OCI-LY7 (cell line): ENCODE results near the gene SHISAL2A. TPM values are rescaled to one million over a fixed set of nuclear protein-coding genes. Genes with fewer than 3 reads are reported as not detected.
A peak's percentile ranks its signal among the peaks of the same experiment; 100 is the strongest.

ENCODE experiments used
- Bru-seq: library from RNA; stranded (reverse); fragments of 400-500 nt; gene quantifications from one replicate; lab custom pipeline; 2021; lab: Mats Ljungman, UMichigan
- BruChase-seq, 2 experiments: library from RNA; stranded (reverse); fragments of 400-500 nt; gene quantifications; one replicate each; lab custom pipeline; 2021; lab: Mats Ljungman, UMichigan
- BruUV-seq: library from RNA; stranded (reverse); fragments of 400-500 nt; replicated peaks from 2 replicates; lab custom pipeline; 2021; lab: Mats Ljungman, UMichigan
- CTCF ChIA-PET: fragments of 300-600 bp; sonication (Branson Sonifier 250); formaldehyde crosslinking; loops from one replicate; lab custom pipeline; 2022; ENCODE audit warnings: antibody characterized with exemption; ENCODE audit not compliant: unreplicated experiment; lab: Charles Lee
- POLR2A ChIA-PET: fragments of 300-600 bp; sonication (Branson Sonifier 250); formaldehyde crosslinking; loops from one replicate; lab custom pipeline; 2022; ENCODE audit warnings: antibody characterized with exemption; lab: Charles Lee
- DNase-seq: peaks from one replicate; pipeline ENCODE4 v3.0.0-alpha.2; 2015; ENCODE audit warnings: low spot score
- H2AFZ ChIP-seq: fragments of 200-600 bp; sonication (generic), shearing (Covaris generic); 2 replicates; pipeline ENCODE4 v1.6.1; 2014; ENCODE audit warnings: mild to moderate bottlenecking, antibody characterized with exemption, low read length, moderate library complexity
- H3K27ac ChIP-seq: fragments of 200-600 bp; sonication (generic); 2 replicates; pipeline ENCODE4 v1.5.1; 2014; ENCODE audit warnings: mixed run types, low read depth, mild to moderate bottlenecking, moderate library complexity, low read length, inconsistent platforms; ENCODE audit not compliant: poor library complexity, severe bottlenecking
- H3K36me3 ChIP-seq: fragments of 200-600 bp; sonication (generic); 2 replicates; pipeline ENCODE4 v1.6.1; 2014; ENCODE audit warnings: mild to moderate bottlenecking, antibody characterized with exemption, low read length, moderate library complexity, mixed read lengths; ENCODE audit not compliant: insufficient read depth
- H3K4me1 ChIP-seq: fragments of 200-600 bp; sonication (generic); 2 replicates; pipeline ENCODE4 v1.5.1; 2014; ENCODE audit warnings: mild to moderate bottlenecking, low read length; ENCODE audit not compliant: insufficient read depth, poor library complexity, severe bottlenecking
- H3K4me2 ChIP-seq: fragments of 200-600 bp; sonication (generic); 2 replicates; pipeline ENCODE4 v1.6.1; 2014; ENCODE audit warnings: mild to moderate bottlenecking, low read length
- H3K4me3 ChIP-seq: fragments of 200-600 bp; sonication (generic); 2 replicates; pipeline ENCODE4 v1.5.1; 2014; ENCODE audit warnings: mild to moderate bottlenecking, low read depth, low read length; ENCODE audit not compliant: poor library complexity, severe bottlenecking
- H3K79me2 ChIP-seq: fragments of 200-600 bp; sonication (generic); 2 replicates; pipeline ENCODE4 v1.6.1; 2016; ENCODE audit warnings: low read depth, mild to moderate bottlenecking, low read length, moderate library complexity, mixed read lengths; ENCODE audit not compliant: insufficient read depth
- H3K9me2 ChIP-seq: fragments of 200-600 bp; sonication (generic); 2 replicates; pipeline ENCODE4 v1.6.1; 2016; ENCODE audit warnings: mild to moderate bottlenecking, low read length, mixed read lengths; ENCODE audit not compliant: insufficient read depth
- H3K9me3 ChIP-seq: fragments of 200-600 bp; sonication (generic); 2 replicates; pipeline ENCODE4 v1.6.1; 2014; ENCODE audit warnings: mild to moderate bottlenecking, mixed run types, low read length, mixed read lengths
- H4K20me1 ChIP-seq: fragments of 200-600 bp; sonication (generic); 2 replicates; pipeline ENCODE4 v1.6.1; 2014; ENCODE audit warnings: mild to moderate bottlenecking, antibody characterized with exemption, low read length, moderate library complexity, mixed read lengths; ENCODE audit not compliant: insufficient read depth
- CTCF ChIP-seq: fragments of 200-600 bp; sonication (generic); conservative IDR thresholded peaks from 2 replicates; pipeline ENCODE4 v1.5.1; 2014; ENCODE audit warnings: mild to moderate bottlenecking, antibody characterized with exemption, low read length, moderate library complexity, mixed read lengths
- EZH2phosphoT487 ChIP-seq: fragments of 200-600 bp; sonication (generic); IDR thresholded peaks from 2 replicates; pipeline ENCODE4 v1.6.1; 2018; ENCODE audit warnings: low read depth, borderline replicate concordance, mild to moderate bottlenecking, mixed run types, antibody characterized with exemption, low read length, moderate library complexity, mixed read lengths
- intact Hi-C: fragments of 100-400 bp; cut with micrococcal nuclease; formaldehyde crosslinking; loops from one replicate; pipeline ENCODE4 v1.10.0; 2022; ENCODE audit not compliant: unreplicated experiment
- long read RNA-seq: library from polyadenylated mRNA; stranded (forward); transcript quantifications from one replicate; pipeline ENCODE4 v2.0.0, GENCODE V29; 2022
- total RNA-seq, 2 experiments: library from RNA; depleted of rRNA in 1 of 2; stranded (reverse); fragments of >200 nt in 1 of 2; shearing (Covaris generic) in 1 of 2; gene quantifications; 2 replicates each; pipeline ENCODE4 v1.2.3, GENCODE V29; 2014 to 2022

Gene SHISAL2A
- total RNA-seq (2014; rRNA removed; shearing (Covaris generic)) (0.13 and 0.69 TPM in 2 replicates), total RNA-seq (2022) (0.27 and 0.55 TPM in 2 replicates), Bru-seq, nascent RNA (percentile 24 among the genes with signal in this experiment), BruChase-seq, experiment 1, labeled RNA remaining after a 6-hour chase (percentile 19 among the genes with signal in this experiment), BruChase-seq, experiment 2, labeled RNA remaining after a 2-hour chase (percentile 21 among the genes with signal in this experiment)
- long read RNA-seq, result 0 reads

- H4K20me1 ChIP-seq, result no peaks in the 10 kb centered on the region
- no peaks in the 10 kb centered on the region for H3K79me2 ChIP-seq
- ChIA-PET CTCF (no interaction called here), POLR2A (interaction anchor here (0.6 to 1.1 kb wide), 4 partner anchors 75 to 166 kb away, joined by 3 to 4 read pairs (median 3); partner anchors contain the start of gene TUT4)
- no peak within 1 kb of the TSS for H3K27ac ChIP-seq
- H3K4me2 ChIP-seq, result peak within 1 kb of the TSS; percentile 52; the same call in 1 of the 2 replicates
- H2AFZ ChIP-seq, result peak within 1 kb of the TSS; percentile 55; the same call in 1 of the 2 replicates
- peaks cover 61% of the 10 kb centered on the region for H3K4me1 ChIP-seq
- peaks cover 14% of the 10 kb centered on the region for H3K9me3 ChIP-seq
- no TSS peak for BruUV-seq
- DNase-seq, result no peak
- no peaks in the 10 kb centered on the region for H3K9me2 ChIP-seq
- intact Hi-C loops, result no loop called here
- TF ChIP-seq EZH2phosphoT487 (no peak), CTCF (no peak)
- peaks cover 6% of the 10 kb centered on the region; the same call in 1 of the 2 replicates for H3K36me3 ChIP-seq
- H3K4me3 ChIP-seq, result peak within 1 kb of the TSS; percentile 26
These were observed at the start of gene SHISAL2A for GRCh38 chr1:52632732-52633290. Gene SHISAL2A (plus strand): TSS chr1:52633168. CDS start chr1:52633494, 326 bp downstream.

- no peaks in the 10 kb centered on the region for H3K79me2 ChIP-seq
- H2AFZ ChIP-seq, result no peak overlapping the region
- no peaks in the 10 kb centered on the region for H3K9me2 ChIP-seq
- TF ChIP-seq CTCF (no peak), EZH2phosphoT487 (no peak)
- H3K36me3 ChIP-seq, result no peaks in the 10 kb centered on the region
- no TSS peak for BruUV-seq
- DNase-seq, result no peak
- intact Hi-C loops, result no loop called here
- ChIA-PET CTCF (no interaction called here), POLR2A (no interaction called here)
- no peak overlapping the region for H3K4me2 ChIP-seq
- peaks cover 5% of the 10 kb centered on the region for H3K4me1 ChIP-seq
- no peaks in the 10 kb centered on the region for H4K20me1 ChIP-seq
- no peaks in the 10 kb centered on the region for H3K9me3 ChIP-seq
- H3K4me3 ChIP-seq, result no peak overlapping the region
- H3K27ac ChIP-seq, result no peak overlapping the region
These were observed 47.5 kb upstream of the SHISAL2A start for GRCh38 chr1:52585474-52585873.

- ChIA-PET CTCF (no interaction called here), POLR2A (interaction anchor here (0.7 kb wide), 1 partner anchor 39 kb away, joined by 3 read pairs; no protein-coding TSS in a partner anchor)
- no peak overlapping the region for H3K27ac ChIP-seq
These were observed 44.9 kb upstream of the SHISAL2A start for GRCh38 chr1:52588027-52588426.

More at GRCh38 chr1:52588027-52588426, 44.9 kb upstream of the SHISAL2A start:
- intact Hi-C loops, result no loop called here
- TF ChIP-seq EZH2phosphoT487 (no peak), CTCF (no peak)
- Histone ChIP-seq H3K4me2 (no peak overlapping the region), H2AFZ (no peak overlapping the region), H3K36me3 (no peaks in the 10 kb centered on the region), H4K20me1 (no peaks in the 10 kb centered on the region), H3K9me2 (no peaks in the 10 kb centered on the region), H3K79me2 (no peaks in the 10 kb centered on the region), H3K4me1 (peaks cover 21% of the 10 kb centered on the region), H3K4me3 (no peak overlapping the region), H3K9me3 (no peaks in the 10 kb centered on the region)
- no TSS peak for BruUV-seq
- no peak for DNase-seq
